GM12874 (cell line): Measurements from ENCODE around the gene MCTP1.

ENCODE experiments used
- CTCF ChIP-seq: IDR thresholded peaks from 2 replicates; pipeline ENCODE4 v1.5.1; 2011; ENCODE audit warnings: low read depth, mild to moderate bottlenecking, control low read depth, low read length, moderate library complexity; ENCODE audit not compliant: insufficient read depth

Gene MCTP1

GRCh38 chr5:94850960-94851359 lies 433.9 kb downstream of the MCTP1 start:
- no peak for TF ChIP-seq CTCF

- TF ChIP-seq CTCF, result peak; percentile 62; the same call in 1 of the 2 replicates
Observed at GRCh38 chr5:94849821-94850736, 434.8 kb downstream of the MCTP1 start.

GRCh38 chr5:94849324-94849723 lies 435.6 kb downstream of the MCTP1 start:
- TF ChIP-seq CTCF, result no peak

- no peak for TF ChIP-seq CTCF
Observed at GRCh38 chr5:94847726-94848125, 437.2 kb downstream of the MCTP1 start.

- no peak for TF ChIP-seq CTCF
Observed at GRCh38 chr5:94847019-94847418, 437.9 kb downstream of the MCTP1 start.

GRCh38 chr5:94841598-94842322 lies 443.1 kb downstream of the MCTP1 start:
- no peak for TF ChIP-seq CTCF

GRCh38 chr5:94833851-94834250 lies 451.0 kb downstream of the MCTP1 start:
- TF ChIP-seq CTCF, result no peak
